GM19397 (cell line): ENCODE data around the gene OR51I2.

ENCODE experiments used
- ATAC-seq: cut with Tn5 transposase; IDR thresholded peaks from one replicate; pipeline ENCODE4 v1.9.1; 2021; ENCODE audit warnings: mild to moderate bottlenecking, moderate library complexity; ENCODE audit not compliant: unreplicated experiment

The OR51I2 gene

GRCh38 chr11:5449023-5449422, at the start of gene OR51I2:
TSS of gene OR51I2 (plus strand) at chr11:5449323. CDS start at chr11:5453489, 4,166 bp downstream.
- ATAC-seq, result no peak

- no peak for ATAC-seq
These were observed 44.0 kb upstream of the OR51I2 start for GRCh38 chr11:5405173-5405572.

GRCh38 chr11:5420993-5421392, 28.1 kb upstream of the OR51I2 start:
- no peak for ATAC-seq

- ATAC-seq, result no peak
These were observed 27.3 kb upstream of the OR51I2 start, which contains the start of gene OR51Q1 for GRCh38 chr11:5421811-5422210. TSS of gene OR51Q1 (plus strand) at chr11:5422111. CDS start at chr11:5422201, 90 bp downstream.

GRCh38 chr11:5423131-5423530, 26.0 kb upstream of the OR51I2 start:
- ATAC-seq, result no peak

GRCh38 chr11:5441414-5441813, 7.7 kb upstream of the OR51I2 start, which contains the start of gene OR51I1:
TSS of gene OR51I1 (minus strand) at chr11:5441514. CDS start at chr11:5441514, 0 bp downstream.
- no peak for ATAC-seq

- no peak for ATAC-seq
These were observed 5.2 kb upstream of the OR51I2 start for GRCh38 chr11:5443835-5444393.

GRCh38 chr11:5449432-5449831, 309 bp downstream of the OR51I2 start:
- ATAC-seq, result no peak

GRCh38 chr11:5460983-5461621, 12.0 kb downstream of the OR51I2 start:
- no peak for ATAC-seq

- no peak for ATAC-seq
These were observed 18.4 kb downstream of the OR51I2 start for GRCh38 chr11:5467527-5467926.

GRCh38 chr11:5473921-5474320, 24.8 kb downstream of the OR51I2 start:
- ATAC-seq, result no peak

GRCh38 chr11:5476186-5476819, 27.2 kb downstream of the OR51I2 start:
- peak; percentile 66 for ATAC-seq

- ATAC-seq, result no peak
These were observed 36.9 kb downstream of the OR51I2 start for GRCh38 chr11:5486003-5486402.

GRCh38 chr11:5486421-5486820, 37.3 kb downstream of the OR51I2 start:
- no peak for ATAC-seq

- no peak for ATAC-seq
These were observed 39.3 kb downstream of the OR51I2 start, which contains the start of gene OR52D1 for GRCh38 chr11:5488385-5488784. TSS of gene OR52D1 (plus strand) at chr11:5488685. CDS start at chr11:5488707, 22 bp downstream.

- no peak for ATAC-seq
These were observed 39.8 kb downstream of the OR51I2 start for GRCh38 chr11:5488798-5489399.

- no peak for ATAC-seq
These were observed 40.6 kb downstream of the OR51I2 start for GRCh38 chr11:5489576-5490357.

GRCh38 chr11:5499671-5500070, 50.5 kb downstream of the OR51I2 start:
- no peak for ATAC-seq

GRCh38 chr11:5500393-5500801, 51.3 kb downstream of the OR51I2 start:
- ATAC-seq, result no peak

GRCh38 chr11:5504403-5504921, 55.3 kb downstream of the OR51I2 start:
- ATAC-seq, result no peak
